GM10266 (cell line): ENCODE measurements around the gene SLC1A5.

ENCODE experiments used
- DNase-seq: peaks from one replicate; pipeline ENCODE4 v3.0.0; 2012; ENCODE audit errors: extremely low spot score
- CTCF ChIP-seq: IDR thresholded peaks from 2 replicates; pipeline ENCODE4 v1.5.1; 2012; ENCODE audit warnings: mild to moderate bottlenecking, low read depth; ENCODE audit not compliant: control insufficient read depth, insufficient read depth; ENCODE audit errors: missing control alignments

Gene SLC1A5

GRCh38 chr19:46788262-46788967 lies at the start of gene SLC1A5:
Gene SLC1A5, minus strand, starts transcription at chr19:46788594. Its CDS starts 629 bp downstream, at chr19:46787965.
- peak; percentile 99 for DNase-seq
- TF ChIP-seq CTCF: no peak

GRCh38 chr19:46838160-46838559 lies 49.8 kb upstream of the SLC1A5 start:
- no peak for TF ChIP-seq CTCF
- DNase-seq: no peak

- TF ChIP-seq CTCF: no peak
These were observed 46.6 kb upstream of the SLC1A5 start for GRCh38 chr19:46834984-46835383.

GRCh38 chr19:46834121-46834520 lies 45.7 kb upstream of the SLC1A5 start:
- DNase-seq: no peak
- no peak for TF ChIP-seq CTCF

More at GRCh38 chr19:46834984-46835383, 46.6 kb upstream of the SLC1A5 start:
- DNase-seq: no peak

DNA sequence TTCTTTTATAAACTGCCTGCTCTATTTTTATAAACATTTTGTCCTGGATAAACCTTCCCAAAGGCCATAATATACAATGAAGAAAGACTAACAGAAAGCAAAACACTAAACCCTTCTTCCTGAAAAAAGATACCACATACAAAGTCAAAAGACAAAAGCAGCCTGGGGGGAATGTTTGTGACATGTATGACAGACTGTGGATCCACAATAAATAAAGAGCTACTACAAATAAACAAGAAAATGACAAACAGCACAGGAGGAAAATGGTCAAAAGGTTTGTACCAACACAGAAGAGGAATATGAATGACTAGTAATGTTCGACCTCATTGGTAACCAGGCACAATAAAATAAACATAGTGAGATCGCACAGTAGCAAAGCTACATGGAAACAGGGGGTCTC lies 42.5 kb upstream of the SLC1A5 start:
- TF ChIP-seq CTCF: no peak
- DNase-seq: no peak

GRCh38 chr19:46828484-46828883 lies 40.1 kb upstream of the SLC1A5 start:
- DNase-seq: no peak
- no peak for TF ChIP-seq CTCF

- TF ChIP-seq CTCF: no peak
- no peak for DNase-seq
These were observed 37.3 kb upstream of the SLC1A5 start for GRCh38 chr19:46825731-46826055.
